K562 (cell line): ENCODE data around the gene RYR3. TPM values are rescaled to one million over a fixed set of nuclear protein-coding genes. Genes with fewer than 3 reads are reported as not detected.

Experiments
- ATAC-seq: fragments of 200-7000 bp; cut with Tn5 transposase; 3 replicates; pipeline ENCODE4 v1.9.1; 2020; ENCODE audit warnings: moderate library complexity
- BruUV-seq: library from RNA; stranded (reverse); fragments of 400-500 nt; replicated peaks from 2 replicates; lab custom pipeline; 2021; lab: Mats Ljungman, UMichigan
- CTCF ChIA-PET: fragments of 300-600 bp; formaldehyde crosslinking; extraction: SDS; loops from one replicate; lab custom pipeline; 2021; ENCODE audit warnings: low intra/inter-chr PET ratio; lab: Yijun Ruan, JAX
- POLR2A ChIA-PET: fragments of 300-600, 350-650 bp; sonication (Branson Sonifier 250); formaldehyde crosslinking; extraction: SDS; loops from one replicate; lab custom pipeline; 2021; ENCODE audit warnings: antibody characterized with exemption, inconsistent platforms; lab: Yijun Ruan, JAX
- DNase-seq, 4 experiments: peaks; one replicate each; pipeline versions ENCODE4 v3.0.0 to v3.0.0-alpha.2; 2011 to 2018; ENCODE audit warnings: low spot score in 3 of 4, mixed read lengths in 3 of 4; ENCODE audit errors: extremely low read depth in 1 of 4
- FAIRE-seq: peaks from 2 replicates; lab custom pipeline; 2011; peaks lifted over from hg19 to GRCh38; lab: Jason Lieb, UNC
- H2AFZ ChIP-seq: 2 replicates; pipeline ENCODE4 v1.6.0; 2011; ENCODE audit warnings: low read depth, low read length, control low read depth, inconsistent platforms
- H3K27ac ChIP-seq: fragments of 200-600 bp; 3 replicates; pipeline ENCODE4 v1.8.0; 2011; ENCODE audit warnings: low read depth, mild to moderate bottlenecking, control low read depth, inconsistent platforms, low read length, moderate library complexity, mixed read lengths; ENCODE audit errors: extremely low read depth
- H3K27me3 ChIP-seq, 2 experiments: fragments of 300-600 bp in 1 of 2; 2 replicates in 1 of 2; 3 replicates in 1 of 2; pipeline versions ENCODE4 v1.6.0 to v1.8.0; 2011; ENCODE audit warnings: inconsistent platforms in 2 of 2, low read length in 2 of 2, mild to moderate bottlenecking in 1 of 2, mixed read lengths in 1 of 2, moderate library complexity in 1 of 2; ENCODE audit not compliant: control insufficient read depth in 2 of 2, insufficient read depth in 2 of 2
- H3K36me3 ChIP-seq: fragments of 300-600 bp; 3 replicates; pipeline ENCODE4 v1.8.0; 2011; ENCODE audit warnings: mild to moderate bottlenecking, low read length, inconsistent platforms; ENCODE audit not compliant: control insufficient read depth, insufficient read depth
- H3K4me1 ChIP-seq, 2 experiments: fragments of 200-600 bp in 1 of 2; replicated peaks in 1 of 2; 2 replicates in 1 of 2; 3 replicates in 1 of 2; pipeline versions ENCODE4 v1.5.1 to v1.8.0; 2011; ENCODE audit warnings: inconsistent platforms in 2 of 2, low read length in 2 of 2, mild to moderate bottlenecking in 1 of 2, mixed read lengths in 1 of 2, moderate library complexity in 1 of 2; ENCODE audit not compliant: control insufficient read depth in 2 of 2, insufficient read depth in 2 of 2
- H3K4me2 ChIP-seq: 2 replicates; pipeline ENCODE4 v1.6.1; 2011; ENCODE audit warnings: low read length, control low read depth, inconsistent platforms, mixed read lengths; ENCODE audit not compliant: insufficient read depth
- H3K4me3 ChIP-seq: fragments of 200-600 bp; sonication (generic), shearing (Covaris generic); 2 replicates; pipeline ENCODE4 v1.5.1; 2016; ENCODE audit warnings: control low read depth, inconsistent platforms
- H3K79me2 ChIP-seq: fragments of 200-600 bp; 3 replicates; pipeline ENCODE4 v1.8.0; 2011; ENCODE audit warnings: low read length, inconsistent platforms; ENCODE audit not compliant: control insufficient read depth, insufficient read depth
- H3K9ac ChIP-seq, 2 experiments: 2 replicates each; pipeline versions ENCODE4 v1.6.0 to v1.6.1; 2011; ENCODE audit warnings: low read depth in 2 of 2, low read length in 2 of 2, control low read depth in 1 of 2, inconsistent platforms in 1 of 2, mild to moderate bottlenecking in 1 of 2, mixed read lengths in 1 of 2; ENCODE audit not compliant: insufficient read depth in 1 of 2
- H3K9me1 ChIP-seq: one replicate; pipeline ENCODE4 v1.6.0; 2011; ENCODE audit warnings: inconsistent platforms, mild to moderate bottlenecking, low read length, moderate library complexity; ENCODE audit not compliant: control insufficient read depth, insufficient read depth
- H3K9me3 ChIP-seq: replicated peaks from 2 replicates; pipeline ENCODE4 v1.5.1; 2011; ENCODE audit warnings: low read depth, low read length, inconsistent platforms; ENCODE audit not compliant: control insufficient read depth, insufficient read depth
- H4K20me1 ChIP-seq: replicated peaks from 2 replicates; pipeline ENCODE4 v1.6.1; 2011; ENCODE audit warnings: low read length, inconsistent platforms, mixed read lengths; ENCODE audit not compliant: control insufficient read depth, insufficient read depth
- BCLAF1 ChIP-seq, 2 experiments: fragments of 450-650 bp in 1 of 2; IDR thresholded peaks; 2 replicates each; pipeline ENCODE4 v1.6.1; 2011 to 2017; ENCODE audit warnings: low read depth in 2 of 2, antibody characterized with exemption in 1 of 2, borderline replicate concordance in 1 of 2, low read length in 1 of 2, mild to moderate bottlenecking in 1 of 2, mixed read lengths in 1 of 2; ENCODE audit not compliant: control insufficient read depth in 1 of 2
- CBFB ChIP-seq: sonication (generic); formaldehyde crosslinking; IDR thresholded peaks from 2 replicates; pipeline ENCODE4 v1.4.0; 2020; ENCODE audit warnings: mild to moderate bottlenecking, missing genetic modification reagents
- HMGN3 ChIP-seq: IDR thresholded peaks from 2 replicates; pipeline ENCODE4 v1.6.1; 2011; ENCODE audit warnings: borderline replicate concordance, low read depth, mild to moderate bottlenecking, mixed read lengths, low read length; ENCODE audit not compliant: insufficient read length; ENCODE audit errors: extremely low read depth
- HOXB6 ChIP-seq: fragments of 250-450 bp; sonication (Bioruptor Pico); IDR thresholded peaks from 2 replicates; pipeline ENCODE4 v1.5.1; 2022; ENCODE audit warnings: mild to moderate bottlenecking, borderline replicate concordance
- KAT7 ChIP-seq: sonication (generic); formaldehyde crosslinking; IDR thresholded peaks from 2 replicates; pipeline ENCODE4 v1.8.0; 2022; ENCODE audit warnings: missing genetic modification reagents, mild to moderate bottlenecking, borderline replicate concordance
- LARP7 ChIP-seq: fragments of 450-650 bp; IDR thresholded peaks from 2 replicates; pipeline ENCODE4 v1.6.1; 2016
- MEIS2 ChIP-seq: fragments of 450-650 bp; IDR thresholded peaks from 2 replicates; pipeline ENCODE4 v1.6.1; 2014; ENCODE audit warnings: mild to moderate bottlenecking; ENCODE audit not compliant: partially characterized antibody
- NONO ChIP-seq, 2 experiments: fragments of 200-400 bp in 1 of 2; fragments of 450-650 bp in 1 of 2; formaldehyde crosslinking in 1 of 2; IDR thresholded peaks; 2 replicates each; pipeline ENCODE4 v1.6.1; 2017; ENCODE audit warnings: low read depth in 2 of 2, mild to moderate bottlenecking in 2 of 2, moderate library complexity in 2 of 2, low read length in 1 of 2
- POLR2G ChIP-seq: fragments of 200-400 bp; formaldehyde crosslinking; IDR thresholded peaks from 2 replicates; pipeline ENCODE4 v1.6.1; 2017; ENCODE audit warnings: low read depth, mild to moderate bottlenecking, antibody characterized with exemption, low read length, moderate library complexity
- RBM14 ChIP-seq: fragments of 200-400 bp; formaldehyde crosslinking; IDR thresholded peaks from 2 replicates; pipeline ENCODE4 v1.6.1; 2018; ENCODE audit warnings: low read depth, mild to moderate bottlenecking, low read length, moderate library complexity, borderline replicate concordance; ENCODE audit not compliant: insufficient read depth
- TARDBP ChIP-seq: fragments of 450-650 bp; IDR thresholded peaks from 2 replicates; pipeline ENCODE4 v1.6.1; 2016
- ZBTB12 ChIP-seq: fragments of 250-450 bp; sonication (Bioruptor Pico); IDR thresholded peaks from 2 replicates; pipeline ENCODE4 v1.4.0; 2020
- WGBS: fragments of 100-300 bp; shearing (Covaris generic); methylation state at CpG from one replicate; pipeline ENCODE4 v1.1.6; 2016; ENCODE audit warnings: low coverage, mixed read lengths; ENCODE audit not compliant: insufficient coverage; ENCODE audit errors: missing lambda C conversion rate; 5-methylcytosine and 5-hydroxymethylcytosine counted together
- in situ Hi-C: fragments of 300-500 bp; cut with MboI; formaldehyde crosslinking; loops from 4 replicates; pipeline ENCODE4 v1.15.0; 2018; ENCODE audit warnings: inconsistent platforms, mixed read lengths
- intact Hi-C: fragments of 100-400 bp; cut with micrococcal nuclease; formaldehyde crosslinking; loops from 2 replicates; pipeline ENCODE4 v1.14.2; 2022
- polyA plus RNA-seq, 8 experiments: library from polyadenylated mRNA; depleted of rRNA in 4 of 8; stranded (reverse) in 5 of 8; unstranded in 3 of 8; fragments of >200 nt; fragmentation: Nextera tagmentation in 2 of 8; fragmentation: Illumina TruSeq in 1 of 8; extraction: Ambion mirVana in 2 of 8; extraction: Trizol in 1 of 8; gene quantifications; 2 replicates each; pipeline versions ENCODE4 v1.2.1 to v1.2.3, GENCODE V29; 2011 to 2014; ENCODE audit warnings: inconsistent platforms in 1 of 8, missing spikeins in 1 of 8
- total RNA-seq, 7 experiments: library from RNA; depleted of rRNA in 6 of 7; stranded (reverse); fragments of >200 nt in 6 of 7; fragmentation: Illumina TruSeq in 2 of 7; extraction: Trizol in 2 of 7; gene quantifications; 2 replicates each; pipeline versions ENCODE4 v1.2.1 to v1.2.3, GENCODE V29; 2011 to 2021; ENCODE audit warnings: low replicate concordance in 1 of 7
- TF ChIP-seq, protein P1 (sequence below), 2 experiments: fragments of 450-650 bp in 1 of 2; sonication (generic) in 1 of 2; formaldehyde crosslinking in 1 of 2; IDR thresholded peaks in 1 of 2; conservative IDR thresholded peaks in 1 of 2; 2 replicates each; pipeline versions ENCODE4 v1.6.1 to v1.8.1; 2016 to 2023; ENCODE audit warnings: mild to moderate bottlenecking in 2 of 2, moderate library complexity in 2 of 2, inconsistent platforms in 1 of 2, missing genetic modification reagents in 1 of 2
- TF ChIP-seq, protein P2 (sequence below): conservative IDR thresholded peaks from 2 replicates; pipeline ENCODE4 v1.6.1; 2011; ENCODE audit warnings: low read depth, mild to moderate bottlenecking, low read length; ENCODE audit not compliant: control insufficient read depth
- TF ChIP-seq, protein P3 (sequence below): sonication (generic); formaldehyde crosslinking; IDR thresholded peaks from 2 replicates; pipeline ENCODE4 v1.9.0; 2022; ENCODE audit warnings: mild to moderate bottlenecking, missing genetic modification reagents

RYR3 gene
- total and polyA plus RNA-seq, 9 of the 15 experiments (the other 6 are each of a cell fraction or from before 2014, with no cell fraction given), result 0.04 TPM; not detected in 8

- DNase-seq (no peak), FAIRE-seq (no peak), ATAC-seq (no peak)
- Histone ChIP-seq H3K36me3 (no peaks in the 10 kb centered on the region), H3K4me1 (no peaks in the 10 kb centered on the region), H3K79me2 (no peaks in the 10 kb centered on the region), H2AFZ (no peak overlapping the region), H3K4me2 (no peak overlapping the region), H3K27ac (no peak overlapping the region), H3K4me3 (no peak overlapping the region), H3K27me3 (peaks cover 0 to 4% of the 10 kb centered on the region in 2 experiments; a peak in 2 of 5 replicates), H4K20me1 (no peaks in the 10 kb centered on the region; the same call in 1 of the 2 replicates), H3K9ac (no peak overlapping the region), H3K9me3 (no peaks in the 10 kb centered on the region), H3K9me1 (no peaks in the 10 kb centered on the region)
- in situ Hi-C loops, result no loop called here
- BruUV-seq, result no TSS peak
- CTCF ChIA-PET, result no interaction called here
- intact Hi-C loops, result no loop called here
- POLR2A ChIA-PET, result interaction anchor here (0.8 kb wide), 1 partner anchor 31 kb away, joined by 3 read pairs; no protein-coding TSS in a partner anchor
- WGBS, result 0% methylated on average over 1 of the region's 1 CpG
- TF ChIP-seq ZBTB12 (CRISPR knock-in tag) (no peak), CBFB (CRISPR knock-in tag) (no peak), MEIS2 (no peak), HMGN3 (no peak), TARDBP (no peak), LARP7 (no peak), HOXB6 (CRISPR knock-in tag) (no peak), BCLAF1 (IDR thresholded peaks at IDR 0.05; ENCODE audit: borderline replicate concordance in 1 of 2, control insufficient read depth in 1 of 2, low read depth in 2 of 2, low read length in 1 of 2) (no peak), POLR2G (no peak), RBM14 (no peak), KAT7 (CRISPR knock-in tag) (no peak), NONO (IDR thresholded peaks at IDR 0.05; ENCODE audit: low read depth in 2 of 2, low read length in 1 of 2) (no peak)
- TF ChIP-seq, protein P1, sequence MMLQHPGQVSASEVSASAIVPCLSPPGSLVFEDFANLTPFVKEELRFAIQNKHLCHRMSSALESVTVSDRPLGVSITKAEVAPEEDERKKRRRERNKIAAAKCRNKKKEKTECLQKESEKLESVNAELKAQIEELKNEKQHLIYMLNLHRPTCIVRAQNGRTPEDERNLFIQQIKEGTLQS (IDR thresholded peaks at IDR 0.05), result no peak
- TF ChIP-seq, protein P1 (CRISPR knock-in tag; conservative IDR thresholded peaks at IDR 0.05), result no peak
- TF ChIP-seq, protein P2, sequence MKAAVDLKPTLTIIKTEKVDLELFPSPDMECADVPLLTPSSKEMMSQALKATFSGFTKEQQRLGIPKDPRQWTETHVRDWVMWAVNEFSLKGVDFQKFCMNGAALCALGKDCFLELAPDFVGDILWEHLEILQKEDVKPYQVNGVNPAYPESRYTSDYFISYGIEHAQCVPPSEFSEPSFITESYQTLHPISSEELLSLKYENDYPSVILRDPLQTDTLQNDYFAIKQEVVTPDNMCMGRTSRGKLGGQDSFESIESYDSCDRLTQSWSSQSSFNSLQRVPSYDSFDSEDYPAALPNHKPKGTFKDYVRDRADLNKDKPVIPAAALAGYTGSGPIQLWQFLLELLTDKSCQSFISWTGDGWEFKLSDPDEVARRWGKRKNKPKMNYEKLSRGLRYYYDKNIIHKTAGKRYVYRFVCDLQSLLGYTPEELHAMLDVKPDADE, result no peak
- TF ChIP-seq, protein P3, sequence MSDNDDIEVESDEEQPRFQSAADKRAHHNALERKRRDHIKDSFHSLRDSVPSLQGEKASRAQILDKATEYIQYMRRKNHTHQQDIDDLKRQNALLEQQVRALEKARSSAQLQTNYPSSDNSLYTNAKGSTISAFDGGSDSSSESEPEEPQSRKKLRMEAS, result no peak
Measured at GRCh38 chr15:33320017-33320416, 9.2 kb downstream of the RYR3 start.
